ENCODE data around the gene DUSP2.

DUSP2 gene

GRCh38 chr2:96114546-96114902 lies 30.7 kb downstream of the DUSP2 start:
- no peak for TF ChIP-seq CTCF (IDR thresholded peaks at IDR 0.05; ENCODE audit: low read depth, low read length)

GRCh38 chr2:96113951-96114350 lies 31.3 kb downstream of the DUSP2 start:
- TF ChIP-seq CTCF (IDR thresholded peaks at IDR 0.05; ENCODE audit: low read depth, low read length), result no peak
- no peak overlapping the region for H3K4me3 ChIP-seq (ENCODE audit: low read depth, low read length)

More at GRCh38 chr2:96114546-96114902, 30.7 kb downstream of the DUSP2 start:
- H3K4me3 ChIP-seq (ENCODE audit: low read depth, low read length), result no peak overlapping the region

GRCh38 chr2:96113367-96113677 lies 31.9 kb downstream of the DUSP2 start:
- TF ChIP-seq CTCF (IDR thresholded peaks at IDR 0.05; ENCODE audit: low read depth, low read length), result no peak
- no peak overlapping the region for H3K4me3 ChIP-seq (ENCODE audit: low read depth, low read length)

- no peak for TF ChIP-seq CTCF (IDR thresholded peaks at IDR 0.05; ENCODE audit: low read depth, low read length)
- H3K4me3 ChIP-seq (ENCODE audit: low read depth, low read length), result no peak overlapping the region
These were observed 32.5 kb downstream of the DUSP2 start for GRCh38 chr2:96112501-96113366.

- no peak overlapping the region for H3K4me3 ChIP-seq (ENCODE audit: low read depth, low read length)
- TF ChIP-seq CTCF (IDR thresholded peaks at IDR 0.05; ENCODE audit: low read depth, low read length), result no peak
These were observed 33.3 kb downstream of the DUSP2 start for GRCh38 chr2:96111823-96112500.

GRCh38 chr2:96111257-96111640 lies 34.0 kb downstream of the DUSP2 start:
- H3K4me3 ChIP-seq (ENCODE audit: low read depth, low read length), result no peak overlapping the region
- TF ChIP-seq CTCF (IDR thresholded peaks at IDR 0.05; ENCODE audit: low read depth, low read length), result no peak

- no peak overlapping the region for H3K4me3 ChIP-seq (ENCODE audit: low read depth, low read length)
- TF ChIP-seq CTCF (IDR thresholded peaks at IDR 0.05; ENCODE audit: low read depth, low read length), result no peak
These were observed 34.5 kb downstream of the DUSP2 start for GRCh38 chr2:96110621-96111256.
